OCI-LY3 (cell line): ENCODE measurements around the gene CLHC1.

Experiments used
- EZH2phosphoT487 ChIP-seq: fragments of 200-600 bp; shearing (Covaris generic); IDR thresholded peaks from 2 replicates; pipeline ENCODE4 v1.6.1; 2018; ENCODE audit warnings: antibody characterized with exemption, mixed run types, low read depth
- TF ChIP-seq, protein P1 (sequence below): fragments of 200-600, 300-600 bp; sonication (generic); IDR thresholded peaks from 2 replicates; pipeline ENCODE4 v1.5.1; 2014; ENCODE audit warnings: antibody characterized with exemption, low read length, low read depth

GRCh38 chr2:55153584-55154299 lies 78.4 kb downstream of the CLHC1 start:
- TF ChIP-seq, protein P1, sequence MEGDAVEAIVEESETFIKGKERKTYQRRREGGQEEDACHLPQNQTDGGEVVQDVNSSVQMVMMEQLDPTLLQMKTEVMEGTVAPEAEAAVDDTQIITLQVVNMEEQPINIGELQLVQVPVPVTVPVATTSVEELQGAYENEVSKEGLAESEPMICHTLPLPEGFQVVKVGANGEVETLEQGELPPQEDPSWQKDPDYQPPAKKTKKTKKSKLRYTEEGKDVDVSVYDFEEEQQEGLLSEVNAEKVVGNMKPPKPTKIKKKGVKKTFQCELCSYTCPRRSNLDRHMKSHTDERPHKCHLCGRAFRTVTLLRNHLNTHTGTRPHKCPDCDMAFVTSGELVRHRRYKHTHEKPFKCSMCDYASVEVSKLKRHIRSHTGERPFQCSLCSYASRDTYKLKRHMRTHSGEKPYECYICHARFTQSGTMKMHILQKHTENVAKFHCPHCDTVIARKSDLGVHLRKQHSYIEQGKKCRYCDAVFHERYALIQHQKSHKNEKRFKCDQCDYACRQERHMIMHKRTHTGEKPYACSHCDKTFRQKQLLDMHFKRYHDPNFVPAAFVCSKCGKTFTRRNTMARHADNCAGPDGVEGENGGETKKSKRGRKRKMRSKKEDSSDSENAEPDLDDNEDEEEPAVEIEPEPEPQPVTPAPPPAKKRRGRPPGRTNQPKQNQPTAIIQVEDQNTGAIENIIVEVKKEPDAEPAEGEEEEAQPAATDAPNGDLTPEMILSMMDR, result no peak
- no peak for TF ChIP-seq EZH2phosphoT487
